NCI-H2171 treated with DMSO at 0.1 percent for 48 hours (cell line): Measurements from ENCODE around the gene ZNF736.
"Not testable (repeated sequence)": the region's sequence is repeated elsewhere in the genome, so short reads cannot be mapped to it uniquely, and the experiment has no call there.

Experiments used
- DNase-seq: peaks from one replicate; lab custom pipeline; 2025; lab: John Stamatoyannopoulos, UW

Gene ZNF736

DNA sequence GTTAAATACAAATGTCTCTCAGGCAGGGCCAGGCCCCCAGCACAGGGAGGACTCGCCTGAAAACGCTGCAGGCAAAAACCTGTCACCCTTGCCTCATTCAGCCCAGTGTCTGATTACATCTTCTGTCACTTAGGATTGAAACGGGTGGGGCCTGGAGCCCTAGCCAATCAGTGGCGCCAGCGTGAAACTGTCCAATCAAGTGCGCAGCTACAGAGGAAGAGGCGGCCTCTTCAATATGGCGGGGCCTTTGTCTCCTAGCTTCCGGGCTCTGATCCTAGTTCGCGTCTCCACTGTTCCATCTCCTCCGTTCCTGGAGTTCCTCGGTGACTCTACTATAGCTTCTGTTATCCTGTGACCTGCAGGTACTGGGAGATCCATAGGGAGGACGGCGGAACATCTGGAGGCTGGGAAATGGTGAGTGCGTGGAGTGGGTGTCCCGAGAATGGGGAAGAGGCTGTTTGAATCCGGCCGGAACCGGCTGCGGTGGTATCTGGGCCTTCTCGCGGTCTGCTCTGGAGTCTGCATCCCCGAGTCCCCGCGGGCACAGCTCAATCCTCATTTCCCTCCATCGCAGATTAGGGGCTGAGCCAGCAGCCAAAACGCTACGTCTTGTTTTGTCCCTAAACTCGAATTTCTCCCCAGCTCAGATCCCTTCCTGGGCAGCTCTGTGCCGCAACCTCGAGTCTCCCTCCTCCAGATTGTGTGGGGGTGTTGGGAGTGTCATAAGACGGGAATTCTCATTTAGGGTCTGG lies at the start of gene ZNF736:
Gene ZNF736, plus strand, starts transcription at position 222 of the 752 bp plus-strand sequence. Its CDS starts 190 bp downstream, at position 412.
- DNase-seq = peak; percentile 97

DNA sequence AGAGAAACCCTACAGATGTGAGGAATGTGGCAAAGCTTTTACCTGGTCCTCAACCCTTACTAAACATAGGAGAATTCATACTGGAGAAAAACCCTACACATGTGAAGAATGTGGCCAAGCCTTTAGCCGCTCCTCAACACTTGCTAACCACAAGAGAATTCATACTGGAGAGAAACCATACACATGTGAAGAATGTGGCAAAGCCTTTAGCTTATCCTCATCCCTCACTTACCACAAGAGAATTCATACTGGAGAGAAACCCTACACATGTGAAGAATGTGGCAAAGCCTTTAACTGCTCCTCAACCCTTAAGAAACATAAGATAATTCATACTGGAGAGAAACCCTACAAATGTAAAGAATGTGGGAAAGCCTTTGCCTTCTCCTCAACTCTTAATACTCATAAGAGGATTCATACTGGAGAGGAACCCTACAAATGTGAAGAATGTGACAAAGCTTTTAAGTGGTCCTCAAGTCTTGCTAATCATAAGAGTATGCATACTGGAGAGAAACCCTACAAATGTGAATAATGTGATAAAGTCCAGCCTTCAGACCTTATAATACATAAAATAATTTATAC lies 47.3 kb upstream of the ZNF736 start:
- DNase-seq = no peak

DNA sequence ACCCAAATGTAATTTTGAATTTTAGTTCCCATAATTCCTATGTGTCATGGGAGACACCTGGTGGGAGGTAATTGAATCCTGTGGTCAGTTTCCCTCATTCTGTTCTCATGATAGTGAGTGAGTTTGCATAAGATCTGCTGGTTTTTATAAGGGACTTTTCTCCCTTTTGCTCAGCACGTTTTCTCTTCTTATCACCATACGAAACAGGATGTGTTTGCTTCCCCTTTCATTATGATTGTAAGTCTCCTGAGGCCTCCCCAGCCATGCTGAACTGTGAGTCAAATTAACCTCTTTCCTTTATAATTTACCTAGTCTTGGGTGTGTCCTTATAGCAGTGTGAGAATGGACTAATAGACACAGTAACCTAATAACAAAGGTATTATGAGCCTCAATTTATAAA lies 36.1 kb upstream of the ZNF736 start:
- no peak for DNase-seq

DNA sequence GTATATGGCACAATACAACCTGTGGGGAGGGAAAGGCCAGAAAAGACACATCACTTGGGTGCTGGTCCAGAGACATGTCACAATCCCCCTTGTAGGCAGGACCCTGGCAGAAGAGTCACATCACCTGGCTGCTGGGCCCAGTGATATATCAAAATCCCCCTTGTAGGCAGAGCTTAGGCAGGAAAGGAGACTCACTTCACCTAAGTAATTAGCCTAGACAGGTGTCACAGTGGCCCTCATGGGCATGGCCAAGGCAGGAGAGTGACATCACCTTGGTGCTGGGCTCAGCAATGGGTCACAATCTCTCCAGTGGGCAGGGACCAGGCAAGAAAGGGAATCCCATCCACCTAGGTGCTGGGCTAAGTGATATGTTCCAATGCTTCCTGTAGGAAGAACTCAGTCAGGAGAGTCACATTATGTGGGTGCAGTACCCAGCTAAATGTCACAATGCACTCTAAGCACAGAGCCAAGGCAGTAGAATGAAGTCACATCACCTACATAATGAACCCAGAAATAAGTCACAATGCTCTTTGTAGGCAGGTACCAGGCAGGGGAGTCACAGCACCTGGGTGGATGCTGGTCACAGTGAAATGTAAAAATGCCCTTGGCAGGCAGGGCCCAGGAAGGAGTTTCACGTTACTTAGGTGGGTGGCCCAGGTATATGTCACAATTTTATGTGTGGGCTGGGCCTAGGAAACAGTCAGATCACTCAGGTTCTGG lies 18.9 kb upstream of the ZNF736 start:
- no peak for DNase-seq

DNA sequence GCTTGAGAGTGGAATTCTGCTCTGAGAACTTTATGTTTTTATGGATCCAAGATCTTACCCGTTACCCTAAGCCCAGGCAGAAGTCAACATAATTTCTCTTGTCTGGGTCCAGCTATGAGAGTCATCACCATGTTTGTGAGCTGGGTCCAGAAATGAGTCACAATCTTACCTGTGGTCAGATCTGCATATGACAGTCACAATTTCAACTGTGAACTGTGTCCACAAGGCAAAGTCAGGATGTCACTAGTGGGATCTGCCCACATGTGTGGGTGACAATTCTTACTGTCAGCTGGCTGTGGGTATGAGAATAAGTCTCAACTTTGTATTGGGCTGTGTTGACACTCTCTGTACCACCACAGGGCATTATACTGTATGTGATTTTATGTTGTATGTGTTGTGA lies 16.3 kb upstream of the ZNF736 start:
- DNase-seq = not testable (repeated sequence)

DNA sequence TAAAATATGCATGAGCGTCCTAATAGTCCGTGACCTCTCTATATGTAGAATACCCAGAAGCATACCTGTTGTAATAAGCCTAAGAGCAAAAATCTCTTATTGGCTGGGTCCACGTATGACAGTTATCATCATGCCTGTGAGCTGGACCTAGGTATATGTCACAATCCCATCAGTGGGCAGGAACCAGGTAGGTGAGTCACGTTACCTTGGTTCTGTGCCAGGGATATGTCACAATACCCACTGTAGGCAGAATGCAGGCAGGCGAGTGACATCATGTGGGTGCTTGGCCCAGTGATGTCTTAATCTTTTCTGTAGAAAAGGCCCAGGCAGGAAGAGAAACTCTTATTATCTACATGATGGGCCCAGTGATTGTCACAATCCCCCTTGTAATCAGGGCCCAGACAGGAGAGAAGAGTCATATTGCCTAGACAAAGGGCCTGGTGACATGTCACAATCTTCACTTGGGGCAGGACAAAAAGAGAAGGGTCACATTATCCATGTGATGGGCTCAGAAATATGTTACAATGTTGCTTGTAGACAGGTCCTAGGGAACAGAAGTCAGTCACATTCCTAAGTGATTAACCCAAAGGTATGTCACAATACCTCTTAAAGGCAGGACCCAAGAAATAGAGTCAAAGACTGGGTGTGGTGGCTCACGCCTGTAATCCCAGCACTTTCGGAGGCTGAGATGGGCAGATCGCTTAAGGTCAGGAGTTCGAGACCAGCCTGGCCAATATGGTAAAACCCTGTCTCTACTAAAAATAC lies 12.9 kb upstream of the ZNF736 start:
- no peak for DNase-seq

DNA sequence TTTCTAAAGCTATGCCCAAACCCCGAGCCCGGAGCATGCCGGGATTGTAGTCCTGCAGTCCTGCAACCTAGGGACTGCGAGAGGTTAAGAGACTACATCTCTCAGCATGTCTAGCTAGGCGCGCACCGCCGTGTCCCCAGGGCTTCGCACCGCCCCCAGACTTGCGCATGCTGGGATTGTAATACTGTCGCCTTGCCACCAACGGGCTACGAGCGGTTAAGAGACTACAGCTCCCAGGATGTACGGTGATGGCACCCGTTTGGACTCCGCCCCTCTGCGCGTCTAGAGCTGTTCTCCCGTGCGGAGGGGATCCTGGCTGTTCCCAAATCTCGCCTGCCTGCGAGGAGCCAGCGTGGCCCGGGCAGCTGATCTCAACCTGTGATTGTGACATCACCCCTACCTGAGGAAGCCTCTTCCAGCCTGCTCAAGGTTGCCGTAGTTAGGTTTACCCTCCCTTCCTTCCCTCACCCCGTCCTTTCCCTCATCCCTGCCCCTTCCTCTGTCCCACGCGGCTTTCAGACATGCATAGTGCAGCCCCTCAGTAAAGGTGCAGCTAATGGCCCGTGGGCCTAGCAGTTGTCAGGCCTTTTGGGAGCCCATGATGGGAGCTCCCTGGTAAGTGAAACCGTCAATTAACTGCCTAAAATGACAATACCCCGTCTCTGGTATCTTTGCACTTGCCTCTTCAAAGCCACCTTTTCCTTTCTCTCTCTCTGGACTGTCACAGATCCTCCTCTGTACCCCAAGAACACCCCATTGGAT lies 6.3 kb upstream of the ZNF736 start:
- peak; percentile 98 for DNase-seq

DNA sequence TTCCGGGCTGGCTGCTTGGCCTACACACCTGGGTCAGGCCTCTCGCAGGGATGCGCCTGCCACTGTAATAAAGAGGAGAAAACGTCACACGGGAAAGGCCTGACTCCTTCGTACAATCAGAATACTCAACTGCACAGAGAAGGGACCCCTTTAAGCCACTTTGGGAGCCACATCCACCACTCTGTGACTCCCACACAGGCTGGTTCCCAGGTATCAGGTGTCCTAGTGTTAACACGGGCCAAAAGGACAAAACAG lies 5.8 kb upstream of the ZNF736 start:
- no peak for DNase-seq

DNA sequence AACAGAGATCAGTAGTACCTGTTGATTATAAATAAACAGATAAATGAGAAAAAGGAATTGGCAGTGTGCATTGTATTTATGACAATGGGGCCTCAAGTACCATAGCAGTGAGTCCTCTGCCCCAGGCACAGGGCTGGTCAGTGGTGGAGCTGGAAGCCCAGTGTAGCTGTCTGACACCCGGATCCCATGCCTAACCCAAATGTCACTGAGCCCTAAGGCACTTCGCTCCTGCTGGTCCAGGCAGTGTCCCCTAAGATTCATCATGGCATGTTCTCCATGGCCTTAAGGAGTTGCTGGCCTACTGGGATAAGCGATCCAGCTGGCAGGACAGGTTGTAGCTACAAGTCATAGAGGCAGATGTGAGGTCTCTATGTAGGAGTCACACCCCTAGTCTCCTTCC lies 3.3 kb upstream of the ZNF736 start:
- no peak for DNase-seq

DNA sequence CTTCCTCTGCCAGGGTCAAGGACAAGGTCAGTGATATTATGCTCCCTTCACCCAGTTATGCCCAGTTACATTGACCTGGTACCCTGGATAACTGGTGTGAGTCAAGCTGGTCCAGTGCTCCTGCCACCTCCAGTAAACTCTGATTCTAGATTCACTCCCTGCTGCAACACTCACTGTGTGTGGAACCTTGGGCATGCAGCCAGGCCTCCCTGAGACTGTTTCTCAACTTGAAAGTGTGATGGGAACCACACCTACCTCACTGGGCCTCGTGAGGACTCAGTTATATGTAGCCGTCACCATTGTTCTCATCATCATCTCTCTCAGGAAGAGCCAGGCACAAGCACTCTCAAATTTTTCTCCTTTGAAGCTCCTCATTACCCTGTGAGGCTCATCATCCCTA lies 935 bp upstream of the ZNF736 start:
- DNase-seq = no peak

DNA sequence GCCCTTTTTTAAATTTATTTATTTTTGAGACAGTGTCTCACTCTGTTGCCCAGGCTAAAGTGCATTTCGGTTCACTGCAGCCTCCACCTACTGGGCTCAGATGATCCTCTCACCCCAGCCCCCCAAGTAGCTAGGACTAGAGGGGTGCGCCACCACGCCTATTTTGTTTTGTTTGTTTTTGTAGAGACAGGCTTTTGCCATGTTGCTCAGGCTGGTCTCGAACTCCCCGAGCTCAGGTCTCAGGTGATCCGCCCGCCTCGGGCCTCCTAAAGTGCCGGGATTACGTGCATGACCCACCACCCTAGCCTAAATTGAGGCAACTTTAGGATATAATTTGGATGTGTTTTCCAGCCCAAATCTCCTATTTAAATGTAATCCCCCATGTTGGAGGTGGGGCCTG lies 805 bp downstream of the ZNF736 start:
- no peak for DNase-seq

DNA sequence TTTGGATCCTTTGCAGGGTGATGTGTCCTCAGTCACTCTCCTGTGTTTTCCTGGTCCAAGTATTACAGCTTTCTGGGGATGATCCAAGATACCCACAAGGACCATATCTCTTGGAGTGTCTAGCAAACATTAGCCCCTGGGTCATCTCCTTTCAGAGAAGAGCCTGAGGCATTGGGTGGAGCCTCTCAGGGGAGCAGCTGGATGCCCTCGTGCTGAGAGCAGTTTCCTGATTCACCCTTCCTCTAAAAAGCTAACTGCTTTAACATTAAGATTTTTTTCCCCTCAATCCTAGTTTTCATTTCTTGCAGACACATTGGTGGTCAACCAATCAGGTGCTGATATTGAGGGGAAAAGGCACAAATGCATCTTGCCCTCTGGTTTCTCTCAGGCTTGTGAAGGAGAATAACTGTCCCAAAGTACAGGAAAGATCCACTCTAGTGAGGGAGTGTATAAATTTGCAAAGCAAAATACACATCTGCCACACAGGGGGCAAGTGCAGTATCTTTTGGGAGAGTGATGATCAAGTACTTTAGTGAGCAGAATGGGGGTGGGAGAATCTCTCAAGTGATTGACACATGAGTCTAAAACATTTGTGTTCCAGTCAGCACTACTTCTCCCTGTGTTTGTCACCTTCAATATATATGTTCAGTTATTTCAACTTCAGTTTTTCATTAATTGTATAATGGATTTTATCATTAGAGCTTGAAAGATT lies 2.4 kb downstream of the ZNF736 start:
- DNase-seq = not testable (repeated sequence)

DNA sequence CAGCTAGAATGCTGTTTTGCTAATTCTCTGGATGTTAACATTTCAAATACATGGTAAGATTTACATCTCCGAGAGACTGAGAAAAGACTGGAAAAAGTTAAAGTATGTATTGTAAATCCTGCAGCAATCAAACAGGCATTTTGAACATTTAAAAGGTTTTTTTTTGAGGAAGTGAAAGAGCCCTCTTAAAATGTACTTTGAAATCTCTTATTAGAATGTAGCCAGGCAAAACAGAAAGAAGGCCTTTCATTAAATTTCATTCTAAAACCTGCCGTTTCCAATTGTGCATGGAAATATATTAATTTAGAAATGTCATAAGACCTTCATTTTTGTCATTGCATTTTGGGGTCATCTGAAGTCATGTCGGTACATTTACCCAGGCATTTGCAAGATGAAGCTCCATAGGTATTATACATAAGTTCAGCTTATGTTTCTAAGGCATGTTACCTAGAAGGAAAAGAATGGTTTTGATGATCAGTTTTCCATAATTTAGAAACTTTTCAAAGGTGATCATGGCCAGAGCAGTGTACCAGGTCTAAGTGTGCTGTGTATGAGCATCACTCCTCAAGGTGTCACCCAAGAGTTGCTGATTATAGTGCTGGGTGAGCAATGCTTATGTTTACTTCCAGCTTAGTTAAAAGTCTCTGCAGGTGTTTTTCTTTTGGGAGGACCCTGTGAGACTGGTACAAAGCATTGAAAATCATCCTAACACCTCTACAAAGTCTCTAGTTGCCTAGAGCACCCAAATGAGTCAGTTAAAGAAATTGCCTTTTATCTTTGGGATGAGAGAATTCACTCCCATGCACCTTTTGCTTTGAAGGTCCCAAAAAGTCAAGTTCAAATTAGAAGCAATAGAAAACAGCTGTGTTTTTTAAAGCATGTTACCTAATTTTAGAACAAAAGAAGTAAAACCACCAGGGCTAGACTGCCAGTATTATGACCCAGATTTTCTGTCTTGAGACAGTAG lies 7.1 kb downstream of the ZNF736 start:
- DNase-seq = no peak

DNA sequence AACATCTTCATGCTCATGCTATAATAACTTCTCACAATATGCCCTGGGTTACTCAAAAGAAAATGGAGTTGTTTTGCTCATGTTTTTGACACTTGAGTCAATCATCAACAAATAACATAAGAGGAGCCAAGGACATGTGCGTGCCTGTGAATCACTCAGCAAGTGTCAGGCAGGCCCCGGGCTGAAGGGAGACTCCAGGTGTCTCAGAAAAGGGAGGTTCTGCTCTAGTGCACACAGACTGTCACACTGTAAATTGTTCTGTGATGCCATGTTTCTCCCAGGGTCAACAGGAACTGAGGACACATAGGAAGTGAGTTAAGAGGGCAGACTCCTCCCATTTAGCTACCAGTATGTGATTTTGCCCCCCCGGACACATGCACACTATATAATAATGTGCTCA lies 10.4 kb downstream of the ZNF736 start:
- peak; percentile 72 for DNase-seq

DNA sequence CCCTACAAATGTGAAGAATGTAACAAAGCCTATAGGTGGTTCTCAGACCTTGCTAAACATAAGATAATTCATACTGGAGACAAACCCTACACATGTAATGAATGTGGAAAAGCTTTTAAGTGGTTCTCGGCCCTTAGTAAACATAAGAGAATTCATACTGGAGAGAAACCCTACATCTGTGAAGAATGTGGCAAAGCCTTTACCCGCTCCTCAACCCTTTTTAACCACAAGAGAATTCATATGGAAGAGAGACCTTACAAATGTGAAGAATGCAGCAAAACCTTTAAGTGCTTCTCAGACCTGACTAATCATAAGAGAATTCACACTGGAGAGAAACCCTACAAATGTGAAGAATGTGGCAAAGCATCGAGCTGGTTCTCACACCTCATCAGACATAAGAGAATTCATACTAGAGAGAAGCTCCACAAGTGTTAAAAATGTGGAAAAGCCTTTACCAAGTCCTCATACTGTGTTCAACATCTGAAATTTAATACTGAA lies 35.0 kb downstream of the ZNF736 start:
- DNase-seq = not testable (repeated sequence)

DNA sequence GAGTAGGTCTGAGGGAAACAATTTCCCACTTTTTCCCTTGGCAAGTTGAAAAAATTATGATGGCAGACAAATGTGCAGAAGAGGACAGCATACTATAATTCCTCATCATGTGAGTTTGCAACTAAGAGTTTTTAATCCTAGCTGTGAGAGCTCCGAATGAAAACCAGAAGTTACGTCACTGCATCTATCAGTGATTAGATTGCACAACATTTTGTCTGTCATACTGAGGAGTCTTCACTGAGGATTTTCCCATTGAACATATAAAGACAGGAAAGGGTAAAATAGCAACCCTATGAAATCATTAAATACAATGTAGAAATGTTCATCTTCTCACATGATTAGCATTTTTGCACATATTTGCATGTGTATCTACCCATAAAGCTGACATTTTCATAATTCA lies 45.8 kb downstream of the ZNF736 start:
- DNase-seq = no peak

DNA sequence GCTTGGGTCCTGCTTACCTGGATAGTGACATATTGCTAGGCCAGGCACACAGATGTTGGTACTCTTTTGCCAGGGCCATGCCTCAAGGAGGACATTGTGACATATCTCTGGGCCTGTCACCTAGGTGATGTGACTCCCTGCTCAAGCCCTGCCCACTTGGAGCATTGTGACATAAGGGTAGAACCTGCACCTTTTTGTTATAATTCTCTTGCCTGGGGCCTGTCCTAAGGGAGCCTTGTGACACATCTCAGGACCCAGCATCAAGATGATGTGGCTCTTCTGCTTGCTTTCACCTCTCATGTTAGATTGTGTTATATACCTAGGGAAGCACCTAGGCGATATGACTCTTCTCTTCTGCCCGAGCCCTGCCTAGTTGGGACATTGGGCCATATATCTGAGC lies 57.4 kb downstream of the ZNF736 start:
- DNase-seq = no peak

DNA sequence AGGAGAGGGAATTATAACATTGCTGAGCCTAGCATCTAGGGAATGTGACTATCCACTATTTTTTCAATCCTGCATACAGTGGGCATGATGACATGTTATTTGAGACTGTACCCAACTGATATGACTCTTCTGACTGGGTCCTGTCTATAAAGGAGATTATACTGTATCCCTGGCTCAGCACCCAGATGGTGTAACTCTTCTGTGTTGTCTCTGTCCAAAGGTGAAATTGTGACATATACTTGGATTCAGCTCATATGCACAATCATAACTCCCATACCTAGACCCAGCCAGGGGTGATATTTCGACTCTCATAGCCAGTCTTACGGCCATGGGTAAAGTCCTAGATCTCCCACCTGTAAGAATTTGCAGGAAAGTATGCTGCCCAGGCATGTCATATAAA lies 59.3 kb downstream of the ZNF736 start:
- no peak for DNase-seq

DNA sequence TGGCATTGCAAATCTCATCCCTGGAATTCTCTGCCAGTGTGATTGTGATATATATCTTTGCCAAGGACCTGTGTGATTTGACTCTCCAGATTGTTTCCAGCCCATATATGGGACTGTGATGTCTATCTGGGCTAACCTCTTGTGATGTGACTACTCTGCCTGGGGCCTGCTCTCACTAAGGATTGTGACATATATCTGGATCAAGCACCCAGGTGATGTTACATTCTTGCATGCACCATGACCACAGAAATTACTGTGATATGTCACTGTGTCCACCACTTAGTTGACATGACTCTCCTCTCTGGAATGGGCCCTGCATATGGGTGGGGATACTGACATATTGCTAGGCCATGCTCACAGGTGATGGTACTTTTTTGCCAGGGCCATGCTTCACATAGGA lies 86.6 kb downstream of the ZNF736 start:
- DNase-seq = no peak
